Ecto neural progenitor cell (in vitro differentiated cells): ENCODE measurements around the gene CCDC85C.

Experiments
- DNase-seq: peaks from one replicate; pipeline ENCODE4 v3.0.0-alpha.2; 2018; ENCODE audit warnings: low spot score

The CCDC85C gene

GRCh38 chr14:99628887-99629618 lies 25.0 kb upstream of the CCDC85C start:
- DNase-seq: peak; percentile 88

GRCh38 chr14:99627510-99628381 lies 23.7 kb upstream of the CCDC85C start:
- DNase-seq: no peak

GRCh38 chr14:99627100-99627499 lies 23.1 kb upstream of the CCDC85C start:
- DNase-seq: no peak

- DNase-seq: no peak
These were observed 22.1 kb upstream of the CCDC85C start for GRCh38 chr14:99626041-99626648.

- DNase-seq: no peak
These were observed 21.5 kb upstream of the CCDC85C start for GRCh38 chr14:99625476-99625875.

GRCh38 chr14:99624971-99625370 lies 21.0 kb upstream of the CCDC85C start:
- no peak for DNase-seq

- no peak for DNase-seq
These were observed 20.0 kb upstream of the CCDC85C start for GRCh38 chr14:99624024-99624423.

GRCh38 chr14:99621948-99622347 lies 17.9 kb upstream of the CCDC85C start:
- DNase-seq: no peak

GRCh38 chr14:99619835-99620834 lies 16.1 kb upstream of the CCDC85C start:
- no peak for DNase-seq

- DNase-seq: no peak
These were observed 13.1 kb upstream of the CCDC85C start for GRCh38 chr14:99616832-99617800.

GRCh38 chr14:99615497-99616157 lies 11.6 kb upstream of the CCDC85C start:
- no peak for DNase-seq

GRCh38 chr14:99612738-99613330 lies 8.8 kb upstream of the CCDC85C start:
- DNase-seq: no peak

- no peak for DNase-seq
These were observed 8.2 kb upstream of the CCDC85C start for GRCh38 chr14:99612071-99612737.

GRCh38 chr14:99611646-99612045 lies 7.6 kb upstream of the CCDC85C start:
- no peak for DNase-seq

GRCh38 chr14:99609245-99610170 lies 5.5 kb upstream of the CCDC85C start:
- no peak for DNase-seq

GRCh38 chr14:99608591-99608990 lies 4.6 kb upstream of the CCDC85C start:
- no peak for DNase-seq

GRCh38 chr14:99606359-99606758 lies 2.4 kb upstream of the CCDC85C start:
- DNase-seq: no peak
